NCI-H345 treated with DMSO at 0.1 percent for 48 hours (cell line): ENCODE results near the gene CFAP77.
A peak's percentile ranks its signal among the peaks of the same experiment; 100 is the strongest.
"Not testable (repeated sequence)": the region's sequence is repeated elsewhere in the genome, so short reads cannot be mapped to it uniquely, and the experiment has no call there.

Experiments
- DNase-seq: peaks from one replicate; lab custom pipeline; 2025; ENCODE audit not compliant: unreplicated experiment; lab: John Stamatoyannopoulos, UW

The CFAP77 gene

DNA sequence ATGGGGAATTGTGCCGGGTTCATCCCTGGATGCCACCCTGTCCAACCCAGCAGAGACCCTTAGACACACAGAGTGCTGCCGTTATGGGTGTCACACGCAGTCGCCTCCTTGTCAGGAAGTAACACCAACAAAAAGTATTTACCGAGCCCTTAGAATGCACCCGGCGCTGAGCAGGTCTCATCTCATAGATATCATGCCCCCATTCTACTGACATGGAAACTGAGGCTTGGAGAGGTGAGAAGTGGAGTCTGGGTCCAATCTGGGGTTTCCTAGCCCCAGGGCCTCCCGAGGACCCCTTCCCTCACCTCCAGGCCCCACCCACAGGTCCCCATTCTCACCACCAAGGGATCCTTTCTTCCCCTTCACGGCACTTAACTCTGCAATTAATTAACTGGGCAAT is 135.6 kb downstream of the CFAP77 start:
- DNase-seq = no peak

DNA sequence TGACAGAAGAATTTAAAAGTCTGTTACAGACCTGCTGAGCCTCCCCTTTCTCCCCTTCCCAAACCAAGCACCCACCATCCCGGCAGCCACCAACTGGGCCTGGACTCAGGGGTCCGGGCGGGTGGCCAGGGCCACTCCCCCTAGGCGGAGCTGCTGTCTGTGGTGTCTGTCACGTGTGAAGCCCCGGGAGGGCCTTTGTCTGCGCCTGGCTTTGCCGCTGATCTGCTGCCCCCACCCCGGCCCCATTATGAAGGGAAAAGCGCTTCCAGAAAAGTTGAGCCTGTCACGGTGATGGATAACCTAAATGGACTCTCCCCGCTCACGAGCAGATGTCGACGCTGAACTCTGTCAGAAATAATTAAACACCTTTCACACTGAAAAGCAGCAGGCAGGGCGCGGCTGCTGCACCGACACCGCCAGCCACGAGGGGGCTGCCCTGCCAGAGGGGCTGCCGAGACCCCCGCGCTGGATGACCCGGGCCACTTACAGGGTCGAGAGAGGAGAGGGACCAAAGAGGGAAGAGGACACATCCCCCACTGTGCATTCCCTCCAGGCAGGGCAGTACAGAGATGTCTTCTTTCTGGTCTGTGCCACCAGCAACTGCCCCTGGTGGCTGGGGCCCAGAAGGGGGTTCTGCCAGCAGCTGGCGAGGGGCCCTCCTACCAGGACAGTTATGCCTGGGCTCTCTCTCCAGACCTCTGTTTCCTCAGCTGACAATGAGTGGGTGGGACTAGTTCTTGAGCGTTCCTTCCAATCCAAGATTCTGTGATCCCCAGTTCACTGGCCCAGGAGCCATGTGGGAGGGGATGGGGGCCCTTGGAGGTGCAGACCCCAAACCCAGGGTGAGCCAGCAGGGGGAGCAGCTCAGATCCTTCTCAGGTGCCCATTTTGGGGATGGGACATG is 136.4 kb downstream of the CFAP77 start:
- peak; percentile 58 for DNase-seq

DNA sequence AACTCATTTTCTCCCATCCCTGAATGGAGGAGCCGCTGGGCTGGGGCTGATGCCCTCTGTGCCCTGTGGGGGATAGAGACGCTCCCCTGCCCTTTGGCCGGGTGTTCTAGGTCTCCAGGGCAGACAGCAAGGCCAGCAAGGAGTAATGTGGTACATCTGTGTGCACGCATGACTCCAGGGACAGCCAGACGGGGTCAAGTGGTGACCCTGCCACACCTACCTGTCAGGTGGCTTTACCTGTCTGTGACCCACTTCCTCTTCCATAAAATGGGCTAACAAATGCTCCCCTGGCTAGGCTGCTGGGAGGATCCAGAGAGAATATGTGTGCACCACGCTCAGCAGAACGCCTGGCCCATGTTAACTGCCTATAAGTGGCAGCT is 137.0 kb downstream of the CFAP77 start:
- DNase-seq = no peak

DNA sequence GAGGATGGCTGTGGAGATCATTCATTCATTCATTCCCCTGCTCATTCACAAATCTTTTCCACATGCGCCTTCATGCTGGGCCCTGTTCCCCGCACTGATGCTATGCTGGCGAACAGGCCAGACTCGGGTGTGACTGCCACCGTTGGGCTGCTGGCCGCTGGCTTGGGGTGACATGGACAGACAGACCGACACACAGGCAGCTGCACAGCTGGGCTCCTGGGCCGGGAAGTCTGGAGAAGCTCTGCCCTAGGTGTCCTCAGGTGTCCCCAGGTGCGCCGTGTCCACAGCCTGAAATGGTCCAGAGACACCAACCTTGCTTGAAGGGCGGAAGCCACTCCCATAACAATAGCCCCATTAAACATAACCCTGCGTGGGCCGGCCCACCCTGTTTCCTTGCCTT is 137.4 kb downstream of the CFAP77 start:
- no peak for DNase-seq

DNA sequence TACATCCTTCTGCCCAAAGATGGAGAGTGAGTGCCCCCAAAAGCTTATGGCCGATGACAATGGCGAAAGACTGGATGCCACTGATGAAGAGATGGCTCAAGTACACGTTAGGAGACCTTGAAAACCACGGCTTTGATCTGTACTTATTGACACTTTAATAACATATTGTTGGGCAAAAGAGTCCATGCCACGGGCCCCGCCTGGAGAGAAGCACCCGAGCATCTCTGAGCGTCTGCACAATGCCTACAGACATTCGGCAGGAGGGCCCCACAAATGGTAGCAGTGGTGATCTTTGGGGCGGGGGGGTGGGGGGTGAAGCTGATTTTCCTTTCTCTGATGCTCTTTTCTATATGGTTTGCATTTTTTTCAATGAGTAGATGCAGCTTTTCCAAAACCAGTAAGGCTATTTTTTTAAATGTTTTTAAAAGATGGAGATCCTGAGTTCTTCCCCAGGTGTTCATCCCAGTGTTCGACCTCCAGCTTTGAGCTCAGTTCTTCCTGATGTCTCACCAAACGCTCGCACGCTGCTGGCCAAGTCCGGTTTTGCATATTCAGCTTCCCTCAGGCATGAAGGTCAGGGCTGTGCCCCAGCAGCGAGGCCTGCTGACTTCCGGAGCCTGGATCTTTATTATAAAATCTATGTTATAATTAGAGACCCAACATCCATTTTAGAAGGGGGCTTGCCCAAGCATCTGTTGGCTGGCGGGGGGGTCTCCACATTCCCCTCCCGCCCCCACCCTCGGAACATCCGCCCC is 138.1 kb downstream of the CFAP77 start:
- DNase-seq = no peak

DNA sequence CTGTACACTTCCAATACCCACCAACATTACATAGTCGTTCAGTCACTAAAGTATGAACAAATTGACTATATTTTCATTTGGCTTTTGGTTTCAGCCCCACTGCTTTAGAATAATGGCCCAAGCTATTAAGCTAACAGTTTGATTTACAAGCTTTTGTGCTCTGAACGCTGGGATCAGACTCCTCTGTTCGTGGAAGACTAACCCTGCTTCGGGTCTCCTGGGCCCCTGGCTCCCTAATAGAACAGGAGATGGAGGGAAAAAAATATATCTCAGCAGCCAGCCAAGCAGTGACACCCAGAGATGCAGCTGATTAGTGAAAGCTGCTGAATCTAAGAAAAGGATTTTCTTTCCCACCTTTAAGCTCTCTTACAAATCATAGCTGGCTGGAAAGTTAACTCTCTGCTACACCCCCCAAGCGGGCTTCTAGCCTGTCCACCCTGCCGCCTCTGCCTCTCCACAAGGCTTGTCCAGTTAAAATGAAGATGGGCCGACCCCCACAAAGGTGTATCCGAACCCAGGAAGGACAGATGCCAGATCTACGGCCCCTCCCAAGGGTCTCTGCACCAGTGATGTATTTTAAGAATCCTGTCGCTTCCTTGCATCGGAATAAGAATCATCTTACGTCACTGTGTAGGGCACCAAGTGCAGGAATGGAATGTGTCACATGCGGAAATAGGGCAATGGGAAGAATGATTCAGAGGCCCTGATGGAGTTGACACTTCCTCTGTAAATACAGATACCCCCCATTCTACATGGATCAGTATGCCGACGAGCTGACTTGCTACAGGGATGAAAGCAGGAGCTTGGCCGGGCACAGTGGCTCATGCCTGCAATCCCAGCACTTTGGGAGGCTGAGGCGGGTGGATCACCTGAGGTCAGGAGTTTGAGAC is 139.0 kb downstream of the CFAP77 start:
- no peak for DNase-seq

GRCh38 chr9:132551556-132551955 is 141.5 kb downstream of the CFAP77 start:
- DNase-seq = no peak

DNA sequence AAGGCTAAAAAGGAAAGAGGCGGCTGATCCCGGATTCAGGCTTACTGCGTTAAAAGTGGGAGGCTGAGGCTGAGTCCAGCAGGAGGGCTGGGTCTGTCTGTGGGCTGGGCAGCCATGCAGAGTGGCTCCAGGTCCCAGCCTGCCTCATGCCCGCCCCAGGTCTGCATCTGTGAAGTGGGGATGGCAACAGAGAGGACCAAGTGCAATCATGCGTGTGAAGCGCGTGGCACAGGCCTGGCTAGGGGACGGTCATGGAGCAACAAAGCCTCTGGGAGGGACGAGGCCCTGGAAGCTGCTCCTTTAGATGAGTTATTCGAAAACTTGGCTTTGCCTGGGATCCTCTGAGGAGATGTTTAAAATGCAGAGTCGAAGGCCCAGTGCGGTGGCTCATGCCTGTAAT is 142.0 kb downstream of the CFAP77 start:
- DNase-seq = no peak

GRCh38 chr9:132554755-132555154 is 144.7 kb downstream of the CFAP77 start:
- no peak for DNase-seq

DNA sequence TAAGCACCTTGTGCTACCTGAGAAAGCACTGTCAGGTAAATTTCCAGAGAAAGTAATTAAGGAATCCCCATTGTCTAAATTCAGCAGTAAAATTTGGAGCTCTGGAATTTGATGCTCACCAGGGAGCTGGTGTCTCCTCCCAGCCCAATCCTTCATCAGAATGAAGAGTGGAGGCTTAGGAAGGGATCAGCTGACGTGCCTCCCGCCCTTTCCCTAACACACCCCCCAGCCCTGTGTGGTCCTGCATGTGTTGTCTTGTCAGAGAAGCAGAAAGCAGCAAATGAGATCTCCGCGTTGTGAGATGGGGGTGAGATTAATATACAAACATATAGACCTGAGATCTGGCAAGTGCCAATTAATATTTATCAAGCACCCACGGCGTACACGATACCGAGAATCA is 145.5 kb downstream of the CFAP77 start:
- no peak for DNase-seq

GRCh38 chr9:132556235-132556634 is 146.2 kb downstream of the CFAP77 start:
- DNase-seq = no peak

DNA sequence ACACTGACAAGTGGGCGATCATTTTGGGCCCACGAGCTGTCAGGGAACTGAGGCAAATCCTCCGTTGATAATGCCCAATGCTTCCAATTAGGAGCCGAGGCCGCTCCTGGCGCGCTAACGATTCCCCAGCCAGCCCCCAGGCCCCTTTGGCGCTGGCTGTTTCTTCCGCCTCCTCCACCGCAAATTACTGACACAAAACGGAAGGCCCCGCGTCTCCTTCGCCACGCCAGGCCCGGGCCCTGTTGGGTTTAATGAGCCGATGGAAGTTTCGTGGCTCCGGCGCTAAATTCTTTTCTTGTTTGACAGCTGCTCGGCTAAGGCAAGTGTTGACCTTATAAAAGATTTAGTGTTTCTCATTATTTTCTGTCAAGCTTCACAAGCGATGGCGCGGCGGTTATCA is 146.7 kb downstream of the CFAP77 start:
- DNase-seq = no peak

DNA sequence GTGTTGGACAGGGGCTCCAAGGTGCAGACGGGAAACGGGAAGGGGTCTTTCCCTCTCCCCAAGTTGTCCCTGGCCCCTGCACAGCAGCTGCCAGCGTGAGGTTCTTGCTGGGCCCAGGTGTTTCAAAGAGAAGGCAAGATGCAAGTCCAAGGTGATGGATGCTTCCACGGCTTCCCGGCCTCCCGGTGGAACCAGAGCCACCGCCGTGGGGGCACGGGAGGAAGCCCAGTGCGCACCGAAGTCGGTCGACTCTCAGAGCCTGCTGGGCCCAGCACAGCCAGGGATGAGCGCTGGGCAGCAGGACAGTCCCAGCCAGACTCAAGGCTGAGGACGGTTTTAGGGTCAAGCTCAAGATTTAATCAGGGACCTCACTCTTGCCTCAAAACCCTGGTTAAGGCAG is 147.1 kb downstream of the CFAP77 start:
- no peak for DNase-seq

DNA sequence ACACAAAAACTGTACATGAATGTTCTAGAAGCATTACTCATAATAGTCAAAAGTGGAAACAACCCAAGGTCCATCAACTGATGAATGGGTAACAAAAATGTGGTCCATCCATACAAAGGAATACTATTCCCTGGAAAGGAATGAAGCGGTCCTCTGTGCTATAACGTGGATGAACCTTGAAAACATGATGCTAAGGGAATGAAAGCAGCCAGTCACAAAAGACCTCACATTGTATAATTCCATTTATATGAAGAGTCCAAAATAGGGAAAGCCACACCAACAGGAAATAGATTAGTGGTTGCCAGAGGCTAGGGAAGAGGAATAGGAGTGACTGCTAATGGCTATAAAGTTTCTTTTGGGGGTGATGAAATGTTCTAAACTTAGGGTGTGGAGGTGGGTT is 149.7 kb downstream of the CFAP77 start:
- no peak for DNase-seq

DNA sequence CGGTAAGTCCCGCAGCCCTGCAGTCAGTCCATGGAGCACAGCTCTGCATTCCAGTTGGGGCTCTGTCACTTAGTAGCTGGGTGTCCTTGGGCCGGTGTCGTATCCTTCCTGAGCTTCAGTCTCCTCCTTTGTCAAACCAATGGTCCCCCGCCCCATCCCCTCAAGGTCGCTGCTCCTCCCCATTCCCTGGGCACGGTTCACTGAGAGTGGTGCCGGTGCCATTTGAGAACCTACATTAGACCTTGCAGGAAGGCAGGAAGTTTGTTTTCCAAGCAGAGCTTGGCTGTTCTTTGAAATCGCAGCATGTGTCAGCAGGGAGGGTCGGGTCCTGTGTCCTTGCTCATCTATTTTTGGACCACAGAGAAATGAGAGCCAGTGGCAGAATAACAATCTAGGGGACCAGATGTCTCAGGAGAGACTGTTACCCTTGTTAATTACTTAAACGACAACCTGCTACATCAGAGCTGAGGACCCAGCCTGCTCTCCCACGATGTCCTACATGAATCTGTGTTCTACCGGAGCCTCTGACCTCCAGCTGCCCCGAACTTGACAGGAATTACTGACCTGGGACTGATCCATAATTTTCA is 150.7 kb downstream of the CFAP77 start:
- DNase-seq = no peak

DNA sequence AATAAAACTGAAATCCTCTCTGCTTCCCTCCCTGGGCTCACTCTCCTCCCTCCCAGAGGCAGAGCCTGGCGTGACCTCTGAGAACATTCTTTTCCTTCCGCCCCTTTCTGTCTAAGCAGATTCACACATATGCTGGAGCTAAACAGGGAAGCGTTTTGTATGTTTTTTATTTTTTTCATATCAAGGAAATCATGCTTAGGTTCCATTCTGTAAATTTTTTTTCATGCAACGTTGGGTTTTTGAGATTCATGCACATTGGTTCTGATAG is 152.2 kb downstream of the CFAP77 start:
- DNase-seq = no peak

DNA sequence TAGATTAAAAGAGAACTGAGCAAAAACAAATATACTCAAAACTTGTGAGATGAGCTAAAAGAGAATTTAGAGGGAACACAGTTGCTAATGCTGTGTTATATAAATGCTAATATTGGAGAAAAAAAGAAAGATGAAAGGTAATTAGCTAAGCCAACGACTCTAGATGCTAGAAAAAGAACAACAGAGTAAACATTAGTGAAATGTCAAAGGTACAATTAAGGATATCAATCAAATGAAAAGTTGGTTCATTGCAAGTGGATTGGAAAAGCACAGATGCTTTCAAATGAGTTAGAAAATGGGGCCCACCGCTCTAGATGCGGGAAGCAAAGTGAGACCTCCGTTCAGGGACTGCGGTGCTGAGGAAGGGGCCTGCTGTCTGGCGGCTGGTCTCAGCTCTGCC is 154.5 kb downstream of the CFAP77 start:
- DNase-seq = no peak

DNA sequence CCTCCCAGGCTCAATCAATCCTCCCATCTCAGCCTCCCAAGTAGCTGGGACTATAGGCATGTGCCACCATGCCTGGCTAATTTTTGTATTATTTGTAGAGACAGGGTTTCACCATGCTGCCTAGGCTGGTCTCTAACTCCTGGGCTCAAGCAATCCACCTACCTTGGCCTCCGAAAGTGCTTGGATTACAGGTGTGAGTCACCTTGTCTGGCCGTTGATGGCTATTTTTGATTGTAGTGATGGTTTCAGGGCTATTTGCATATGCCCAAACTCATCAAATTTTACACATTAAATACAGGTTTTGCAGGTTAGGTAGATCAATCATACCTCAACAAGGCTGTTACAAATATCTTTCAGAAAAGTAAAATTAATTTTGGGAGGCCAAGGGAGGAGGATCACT is 158.8 kb downstream of the CFAP77 start:
- DNase-seq = not testable (repeated sequence)

GRCh38 chr9:132571806-132572600 is 162.0 kb downstream of the CFAP77 start:
- DNase-seq = no peak

- no peak for DNase-seq
These were observed 162.9 kb downstream of the CFAP77 start for GRCh38 chr9:132572921-132573320.
